HT-29 (cell line): ENCODE measurements around the gene SPIN2A. TPM values are rescaled to one million over a fixed set of nuclear protein-coding genes. Genes with fewer than 3 reads are reported as not detected.
"Not testable (repeated sequence)": the region's sequence is repeated elsewhere in the genome, so short reads cannot be mapped to it uniquely, and the experiment has no call there.

ENCODE experiments used
- DNase-seq: peaks from one replicate; pipeline ENCODE4 v3.0.0-alpha.2; 2015; ENCODE audit warnings: low spot score
- total RNA-seq: library from RNA; depleted of rRNA; stranded (reverse); fragments of >200 nt; shearing (Covaris generic); gene quantifications from 2 replicates; pipeline ENCODE4 v1.2.3, GENCODE V29; 2014; rRNA removed

SPIN2A gene
- total RNA-seq, 1 experiment from 2014 or later = 0.56 TPM

GRCh38 chrX:57102918-57103317, 34.3 kb downstream of the SPIN2A start:
- DNase-seq = not testable (repeated sequence)

Other genes starting within 250 kb of the SPIN2A start
- 19.2 and 19.4 TPM in 2 replicates for gene SPIN3, start 141.9 kb downstream of the SPIN2A start, total RNA-seq
- 7.3 and 12.0 TPM in 2 replicates for gene SPIN2B, start 15.8 kb downstream of the SPIN2A start, total RNA-seq
- 3.1 and 3.4 TPM in 2 replicates for gene FAAH2, start 149.3 kb upstream of the SPIN2A start, total RNA-seq